Hepatic stellate cell (primary cell): ENCODE data around the gene RNF14.

Source experiments
- DNase-seq: peaks from one replicate; pipeline ENCODE4 v3.0.0; 2011; ENCODE audit warnings: low spot score

The RNF14 gene

GRCh38 chr5:141982626-141983025 is 13.7 kb downstream of the RNF14 start:
- no peak for DNase-seq

GRCh38 chr5:141986072-141986471 is 17.2 kb downstream of the RNF14 start:
- no peak for DNase-seq

GRCh38 chr5:141989720-141990119 is 20.8 kb downstream of the RNF14 start:
- DNase-seq: no peak

- DNase-seq: peak; percentile 47
These were observed 23.6 kb downstream of the RNF14 start for GRCh38 chr5:141992349-141992963.

- no peak for DNase-seq
These were observed 25.7 kb downstream of the RNF14 start for GRCh38 chr5:141994511-141995136.

GRCh38 chr5:141995656-141996055 is 26.8 kb downstream of the RNF14 start:
- no peak for DNase-seq

GRCh38 chr5:141997358-141997960 is 28.6 kb downstream of the RNF14 start:
- no peak for DNase-seq

GRCh38 chr5:142000173-142000572 is 31.3 kb downstream of the RNF14 start:
- no peak for DNase-seq

GRCh38 chr5:142000704-142001484 is 32.0 kb downstream of the RNF14 start:
- no peak for DNase-seq

- no peak for DNase-seq
These were observed 34.4 kb downstream of the RNF14 start for GRCh38 chr5:142003266-142003800.

GRCh38 chr5:142006363-142007236 is 37.7 kb downstream of the RNF14 start:
- DNase-seq: no peak

GRCh38 chr5:142007237-142007544 is 38.3 kb downstream of the RNF14 start:
- no peak for DNase-seq

- no peak for DNase-seq
These were observed 39.9 kb downstream of the RNF14 start for GRCh38 chr5:142008813-142009212.

- no peak for DNase-seq
These were observed 41.0 kb downstream of the RNF14 start for GRCh38 chr5:142009886-142010285.

GRCh38 chr5:142011572-142012185 is 42.8 kb downstream of the RNF14 start:
- DNase-seq: no peak

- DNase-seq: no peak
These were observed 43.4 kb downstream of the RNF14 start for GRCh38 chr5:142012186-142012785.

- DNase-seq: peak; percentile 91
These were observed 44.0 kb downstream of the RNF14 start, which contains the start of gene GNPDA1 for GRCh38 chr5:142012792-142013388. Gene GNPDA1 (minus strand): TSS chr5:142013027. CDS start chr5:142012035, 992 bp downstream.

- DNase-seq: peak; percentile 33
These were observed 45.0 kb downstream of the RNF14 start for GRCh38 chr5:142013734-142014521.

GRCh38 chr5:142014911-142015584 is 46.1 kb downstream of the RNF14 start:
- DNase-seq: peak; percentile 29
